Endometrium (tissue), 2 donors: ENCODE measurements around the gene SLC43A3.
"Not testable (repeated sequence)": the region's sequence is repeated elsewhere in the genome, so short reads cannot be mapped to it uniquely, and the experiment has no call there.

Experiments used
- FAIRE-seq: peaks from 2 replicates; lab custom pipeline; 2012; peaks lifted over from hg19 to GRCh38; lab: Jason Lieb, UNC
- donor health status: control.
- donor health status: control.

Gene SLC43A3

GRCh38 chr11:57378186-57378585 lies 48.7 kb downstream of the SLC43A3 start:
- no peak for FAIRE-seq

DNA sequence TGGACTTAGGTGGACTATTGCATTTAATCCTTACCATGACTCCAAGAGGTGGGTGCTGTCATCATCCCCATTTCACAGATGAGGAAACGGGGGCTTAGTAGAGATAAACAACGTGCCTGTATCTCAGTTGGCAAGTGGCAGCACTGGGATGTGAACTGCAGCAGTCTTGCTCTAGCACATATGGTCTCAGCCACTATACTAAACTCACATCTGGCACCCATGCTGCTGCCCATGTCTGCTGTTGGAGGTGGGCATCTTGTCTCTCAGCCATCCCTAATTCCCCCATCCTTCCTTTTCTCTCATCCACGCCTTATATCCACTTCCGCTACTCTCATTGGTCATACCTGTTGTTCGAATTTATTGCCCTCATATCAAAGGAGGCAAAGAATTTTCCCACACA lies 49.8 kb downstream of the SLC43A3 start:
- no peak for FAIRE-seq

DNA sequence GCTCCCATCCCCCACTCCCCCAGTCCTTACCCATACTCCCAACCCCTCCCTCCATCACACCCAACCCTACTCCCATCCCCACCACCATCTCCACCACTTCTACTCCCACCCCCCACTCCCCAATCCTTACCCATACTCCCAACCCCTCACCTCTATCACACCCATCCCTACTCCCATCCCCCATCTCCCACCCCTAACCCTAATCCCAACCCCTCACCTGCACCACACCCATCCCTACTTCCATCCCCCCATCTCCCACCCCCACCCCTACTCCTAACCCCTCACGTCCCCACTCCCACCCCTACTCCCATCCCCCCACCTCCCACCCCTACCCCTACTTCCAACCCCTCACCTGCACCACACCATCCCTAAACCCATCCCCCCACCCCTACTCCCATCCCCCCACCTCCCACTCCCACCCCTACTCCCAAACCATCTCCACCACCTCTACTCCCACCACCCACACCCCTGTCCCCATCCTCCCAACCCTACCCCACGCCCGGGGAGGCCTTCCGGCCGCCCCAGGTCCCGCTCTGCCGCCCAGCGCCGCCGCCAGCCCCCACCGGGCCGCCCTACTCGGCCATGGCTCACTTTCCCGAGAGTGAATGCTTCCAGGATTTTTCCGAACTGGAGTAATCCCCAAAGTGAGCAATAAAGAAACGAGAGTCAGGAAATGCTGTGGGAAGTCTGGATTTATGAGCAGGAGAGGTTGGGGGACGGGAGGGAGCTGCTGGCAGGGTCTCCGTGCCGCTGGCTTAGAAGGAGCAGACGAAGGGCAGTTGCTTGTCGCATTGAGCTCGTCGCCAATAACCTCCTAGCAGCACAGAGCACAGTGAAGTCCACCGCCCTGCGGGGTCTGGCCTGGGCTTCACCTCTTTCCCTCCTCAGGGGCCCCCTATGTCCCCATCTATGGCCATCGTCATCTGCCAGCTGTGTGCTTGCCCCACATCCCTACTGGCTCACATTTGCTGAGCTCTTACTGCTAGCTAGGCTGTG lies 50.5 kb downstream of the SLC43A3 start:
- FAIRE-seq, result no peak

DNA sequence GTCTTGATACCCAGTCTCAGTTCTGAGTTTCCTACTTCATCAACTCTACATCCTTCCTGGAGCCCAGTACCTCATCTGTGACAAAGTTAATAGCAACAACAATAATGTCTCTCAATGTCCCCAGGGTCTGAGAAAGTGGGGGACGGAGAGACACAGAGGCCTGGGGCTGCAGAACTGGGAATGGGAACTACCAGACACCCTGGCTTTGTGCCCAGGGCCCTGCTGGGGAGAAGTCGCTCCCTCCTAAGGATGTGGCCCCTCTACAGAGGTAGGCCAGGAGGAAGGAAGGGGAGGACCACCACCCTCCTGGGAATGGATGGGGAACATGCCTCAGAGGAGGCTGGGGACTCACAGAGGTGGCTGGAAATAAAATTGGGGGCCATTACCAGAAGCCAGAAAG lies 51.4 kb downstream of the SLC43A3 start:
- FAIRE-seq, result no peak

DNA sequence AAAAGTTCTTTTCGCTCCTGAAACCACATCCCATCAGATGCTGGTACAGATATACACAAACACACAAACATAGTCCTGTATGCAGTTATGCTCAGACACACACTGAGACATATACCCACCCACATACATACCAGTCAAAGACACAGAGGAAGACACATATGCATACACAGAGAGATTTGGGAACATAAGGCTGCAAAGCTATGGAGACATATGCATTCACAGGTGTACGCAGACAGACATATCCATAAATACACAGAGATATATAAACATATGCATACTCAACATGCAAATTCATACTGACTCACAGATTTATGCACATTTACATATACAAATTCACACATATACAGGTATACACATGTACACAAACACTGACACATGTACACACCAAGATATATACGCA lies 52.0 kb downstream of the SLC43A3 start:
- no peak for FAIRE-seq

DNA sequence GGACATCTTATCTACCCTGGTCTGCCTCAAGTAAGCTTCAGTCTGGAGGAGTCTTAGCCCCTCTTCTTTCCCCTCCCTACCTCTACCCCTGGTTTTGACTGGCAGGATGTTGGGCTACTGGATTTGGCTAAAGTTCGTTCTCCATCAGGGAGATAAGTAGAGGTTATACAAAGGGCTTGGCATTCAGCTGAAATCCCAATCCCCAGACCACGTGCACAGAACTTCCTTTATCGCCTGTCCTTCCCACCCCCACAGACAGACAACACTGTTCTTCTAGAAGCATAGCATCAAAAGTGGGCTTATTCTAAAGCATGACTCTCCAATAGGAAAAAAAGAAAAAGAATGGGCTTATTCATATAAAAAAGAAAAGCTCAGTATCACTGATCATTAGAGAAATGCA lies 53.8 kb downstream of the SLC43A3 start:
- FAIRE-seq, result no peak

GRCh38 chr11:57370941-57371340 lies 56.0 kb downstream of the SLC43A3 start:
- FAIRE-seq, result no peak

GRCh38 chr11:57370251-57370650 lies 56.7 kb downstream of the SLC43A3 start:
- FAIRE-seq, result no peak

DNA sequence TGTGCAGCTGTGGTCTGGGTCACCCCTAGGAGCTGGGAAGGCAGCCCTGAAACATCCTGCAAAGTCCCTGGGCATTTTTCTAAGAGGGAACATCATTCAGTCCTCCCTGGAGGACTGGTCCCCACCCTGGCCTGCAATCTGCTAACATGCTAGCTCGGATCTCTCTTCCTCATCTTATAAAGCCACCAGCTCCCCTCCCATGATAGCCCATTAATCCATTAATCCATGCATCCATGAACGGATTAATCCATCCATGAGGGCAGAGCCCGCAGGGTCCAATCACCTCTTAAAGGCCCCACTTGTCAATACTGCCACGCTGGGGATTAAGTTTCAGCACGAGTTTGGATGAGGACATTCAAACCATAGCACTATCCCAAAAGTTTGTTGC lies 58.1 kb downstream of the SLC43A3 start:
- no peak for FAIRE-seq

- no peak for FAIRE-seq
These were observed 58.6 kb downstream of the SLC43A3 start for GRCh38 chr11:57368106-57368844.

DNA sequence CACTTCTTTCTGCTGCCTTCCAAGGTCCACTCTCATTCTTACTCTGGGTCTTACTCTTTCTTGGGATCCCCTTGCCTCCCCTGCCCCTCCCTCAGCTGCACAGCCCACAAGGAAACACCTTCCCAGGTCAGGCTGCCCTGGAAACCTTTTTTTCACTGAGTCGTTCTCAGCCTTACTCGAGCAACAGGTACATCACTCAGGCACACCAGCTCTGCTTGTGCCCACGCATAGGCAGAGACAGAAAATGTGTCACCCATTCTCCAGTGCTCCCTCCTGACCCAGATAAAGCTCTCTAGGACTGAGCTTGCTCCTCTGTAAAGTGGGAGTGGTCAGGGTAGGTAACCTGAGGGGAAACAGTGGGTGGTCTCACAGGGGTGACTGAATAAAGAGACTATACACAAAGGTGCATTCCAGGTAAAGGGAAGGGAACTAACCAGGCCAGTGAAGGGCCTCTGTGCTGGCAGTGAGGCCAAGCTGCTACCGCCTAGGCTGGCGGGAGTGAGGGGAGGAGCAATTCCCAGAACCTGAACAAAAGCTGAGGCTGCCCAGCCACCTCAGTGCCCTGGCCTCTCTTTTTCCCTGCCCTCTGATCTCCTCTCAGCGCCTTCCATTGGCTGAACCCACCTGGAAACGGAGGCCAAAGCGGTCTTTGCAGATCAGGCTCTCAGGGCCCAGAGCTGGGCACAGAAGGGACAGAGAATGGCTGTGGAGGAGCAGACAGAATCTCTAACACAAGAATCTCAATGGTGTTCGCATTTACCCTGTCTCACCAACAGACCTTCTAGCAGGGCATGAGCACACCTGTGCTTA lies 61.9 kb downstream of the SLC43A3 start:
- FAIRE-seq, result no peak

GRCh38 chr11:57363131-57364080 lies 63.5 kb downstream of the SLC43A3 start:
- FAIRE-seq, result no peak

GRCh38 chr11:57361926-57362325 lies 65.0 kb downstream of the SLC43A3 start:
- no peak for FAIRE-seq

DNA sequence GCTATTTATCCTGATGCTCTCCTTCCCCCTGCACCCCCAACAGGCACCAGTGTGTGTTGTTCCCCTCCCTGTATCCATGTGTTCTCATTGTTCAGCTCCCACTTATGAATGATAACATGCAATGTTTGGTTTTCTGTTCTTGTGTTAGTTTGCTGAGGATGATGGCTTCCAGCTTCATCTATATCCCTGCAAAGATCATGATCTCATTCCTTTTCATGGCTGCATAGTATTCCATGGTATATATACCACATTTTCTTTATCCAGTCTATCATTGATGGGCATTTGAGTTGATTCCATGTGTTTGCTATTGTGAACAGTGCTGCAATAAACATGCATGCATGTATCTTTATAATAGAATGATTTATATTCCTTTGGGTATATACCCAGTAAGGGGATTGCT lies 65.5 kb downstream of the SLC43A3 start:
- FAIRE-seq, result not testable (repeated sequence)

GRCh38 chr11:57360991-57361390 lies 65.9 kb downstream of the SLC43A3 start:
- no peak for FAIRE-seq

DNA sequence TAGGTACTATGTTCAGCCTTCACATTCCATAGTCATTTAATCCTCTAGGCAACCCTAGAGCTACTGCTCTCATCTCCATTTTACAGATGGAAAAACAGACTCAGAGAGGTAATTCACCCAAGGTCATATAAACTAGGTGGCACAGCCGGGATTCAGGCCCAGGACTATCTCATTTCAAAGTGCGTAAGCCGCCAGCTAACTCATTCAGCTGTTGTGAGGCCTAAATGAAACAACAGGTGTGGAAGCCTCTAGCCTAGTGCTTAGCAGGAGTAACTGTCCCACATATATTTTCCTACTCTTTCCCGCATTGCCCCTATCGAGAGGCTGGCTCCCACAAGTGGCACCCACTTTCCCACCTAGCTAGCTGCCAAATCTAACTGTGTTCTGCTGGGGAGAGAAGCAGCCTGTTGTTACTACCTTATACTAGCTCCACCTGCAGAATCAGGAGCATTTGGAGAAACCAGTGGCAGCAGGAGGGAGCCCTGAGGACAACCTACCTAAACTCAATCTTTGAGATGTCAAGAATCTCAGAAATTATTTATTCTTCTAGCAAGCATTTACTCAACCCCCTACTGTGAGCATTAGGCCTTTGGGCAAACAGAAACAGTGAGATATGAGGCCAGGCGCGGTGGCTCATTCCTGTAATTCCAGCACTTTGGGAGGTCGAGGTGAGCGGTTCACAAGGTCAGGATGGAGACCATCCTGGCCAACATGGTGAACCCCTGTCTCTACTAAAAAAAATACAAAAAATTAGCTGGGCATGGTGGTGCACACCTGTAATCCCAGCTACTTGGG lies 66.8 kb downstream of the SLC43A3 start:
- FAIRE-seq, result no peak

DNA sequence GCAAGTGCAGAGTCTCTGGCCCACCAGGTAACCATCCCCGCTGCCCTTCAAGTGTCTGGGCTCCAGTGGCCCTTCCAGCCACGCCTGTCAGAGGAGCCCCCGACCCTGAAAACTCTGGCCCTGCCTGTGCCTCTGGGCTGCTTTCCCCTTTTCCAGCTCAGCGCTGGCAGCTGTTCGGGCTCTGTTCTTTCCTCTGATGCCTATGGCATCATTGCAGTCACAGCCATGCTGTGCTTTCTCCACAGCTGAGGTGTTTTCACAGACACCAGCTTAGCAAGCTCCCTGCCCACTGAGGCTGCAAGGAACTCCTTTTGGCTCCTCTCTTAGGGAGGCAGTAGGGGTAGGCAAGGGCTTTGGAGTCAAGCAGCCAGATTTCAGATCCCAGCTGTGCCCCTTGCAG lies 67.5 kb downstream of the SLC43A3 start:
- FAIRE-seq, result no peak

DNA sequence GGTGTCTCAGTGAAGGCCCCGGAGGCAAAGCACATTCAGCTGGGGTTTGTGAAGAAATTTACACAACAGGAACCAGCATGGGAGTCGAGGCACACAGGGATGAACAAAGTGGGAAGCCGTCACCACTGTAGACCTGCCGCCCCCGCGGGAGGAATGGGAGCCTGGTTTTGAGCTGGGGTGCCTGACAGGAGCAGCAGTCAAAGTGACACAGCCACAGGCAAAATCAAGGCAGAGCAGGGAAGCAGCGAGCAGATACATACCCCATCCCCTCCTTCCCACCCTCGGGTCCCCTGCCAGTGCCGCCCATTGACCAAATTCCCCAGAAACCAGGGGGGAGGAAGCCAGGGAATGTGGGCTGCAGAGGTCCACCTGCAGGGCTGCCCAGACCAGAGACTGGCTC lies 67.9 kb downstream of the SLC43A3 start:
- no peak for FAIRE-seq

DNA sequence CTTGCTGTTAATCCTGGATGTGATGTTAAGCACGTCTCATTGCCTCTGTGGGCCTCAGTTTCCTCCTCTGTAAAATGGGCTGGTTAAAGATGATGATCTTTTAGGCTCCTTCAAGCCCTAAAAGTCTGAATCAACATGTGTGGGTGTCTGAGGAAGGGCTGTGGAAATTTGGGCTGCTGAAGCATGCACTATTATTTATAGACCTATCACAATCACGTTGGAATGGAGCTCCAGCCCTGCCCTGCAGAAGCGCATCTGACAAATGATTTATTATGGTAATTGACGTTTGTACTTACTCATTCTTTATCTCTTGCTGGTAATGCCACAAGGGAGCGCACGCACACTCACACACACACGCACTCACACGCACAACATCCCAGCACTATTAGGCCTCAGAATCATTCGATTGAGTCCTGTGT lies 68.4 kb downstream of the SLC43A3 start:
- no peak for FAIRE-seq

GRCh38 chr11:57357856-57358255 lies 69.1 kb downstream of the SLC43A3 start:
- no peak for FAIRE-seq
